HepG2 (cell line): Measurements from ENCODE around the gene PYGB. TPM values are rescaled to one million over a fixed set of nuclear protein-coding genes. Genes with fewer than 3 reads are reported as not detected.

Experiments used
- CAMTA2 ChIP-seq: sonication (generic); formaldehyde crosslinking; IDR thresholded peaks from 2 replicates; pipeline ENCODE4 v1.4.0; 2020; ENCODE audit warnings: mild to moderate bottlenecking, missing genetic modification reagents, borderline replicate concordance
- DZIP1 ChIP-seq: sonication (generic); formaldehyde crosslinking; IDR thresholded peaks from 2 replicates; pipeline ENCODE4 v1.5.0; 2020; ENCODE audit warnings: mild to moderate bottlenecking, missing genetic modification reagents
- EEA1 ChIP-seq: sonication (generic); formaldehyde crosslinking; IDR thresholded peaks from 2 replicates; pipeline ENCODE4 v1.5.1; 2020; ENCODE audit warnings: mild to moderate bottlenecking, missing genetic modification reagents, borderline replicate concordance
- HMG20B ChIP-seq: conservative IDR thresholded peaks from 2 replicates; pipeline ENCODE4 v1.6.1; 2016; ENCODE audit warnings: missing genetic modification reagents, missing compliant biosample characterization
- MED13 ChIP-seq: sonication (generic); formaldehyde crosslinking; IDR thresholded peaks from 2 replicates; pipeline ENCODE4 v1.5.0; 2020; ENCODE audit warnings: missing genetic modification reagents
- NR2C2 ChIP-seq: sonication (generic); formaldehyde crosslinking; IDR thresholded peaks from 2 replicates; pipeline ENCODE4 v1.4.0; 2020; ENCODE audit warnings: missing genetic modification reagents, mild to moderate bottlenecking, moderate library complexity, borderline replicate concordance
- POGZ ChIP-seq: sonication (generic); formaldehyde crosslinking; IDR thresholded peaks from 2 replicates; pipeline ENCODE4 v1.4.0; 2020; ENCODE audit warnings: mild to moderate bottlenecking, missing genetic modification reagents
- PRDM10 ChIP-seq: sonication (generic); formaldehyde crosslinking; IDR thresholded peaks from 2 replicates; pipeline ENCODE4 v1.4.0; 2020; ENCODE audit warnings: low read depth, missing genetic modification reagents
- TEAD3 ChIP-seq: optimal IDR thresholded peaks from 2 replicates; pipeline ENCODE3; 2016; ENCODE audit warnings: borderline replicate concordance
- ZBTB38 ChIP-seq: sonication (generic); formaldehyde crosslinking; IDR thresholded peaks from 2 replicates; pipeline ENCODE4 v1.5.1; 2020; ENCODE audit warnings: mild to moderate bottlenecking, missing genetic modification reagents
- ZNF121 ChIP-seq: sonication (generic); formaldehyde crosslinking; IDR thresholded peaks from 2 replicates; pipeline ENCODE4 v1.5.0; 2020; ENCODE audit warnings: mild to moderate bottlenecking, missing genetic modification reagents
- ZNF136 ChIP-seq: sonication (generic); formaldehyde crosslinking; IDR thresholded peaks from 2 replicates; pipeline ENCODE4 v1.8.1; 2022; ENCODE audit warnings: low read depth, mild to moderate bottlenecking, moderate library complexity, missing genetic modification reagents
- ZNF20 ChIP-seq: sonication (generic); formaldehyde crosslinking; IDR thresholded peaks from 2 replicates; pipeline ENCODE4 v1.4.0; 2020; ENCODE audit warnings: mild to moderate bottlenecking, moderate library complexity, missing genetic modification reagents
- ZNF432 ChIP-seq: sonication (generic); formaldehyde crosslinking; IDR thresholded peaks from 2 replicates; pipeline ENCODE4 v1.5.0; 2020; ENCODE audit warnings: missing genetic modification reagents, mild to moderate bottlenecking, borderline replicate concordance
- ZNF768 ChIP-seq: sonication (generic); formaldehyde crosslinking; IDR thresholded peaks from 2 replicates; pipeline ENCODE4 v1.4.0; 2020; ENCODE audit warnings: missing genetic modification reagents
- ZNF775 ChIP-seq: sonication (generic); formaldehyde crosslinking; IDR thresholded peaks from 2 replicates; pipeline ENCODE4 v1.4.0; 2020; ENCODE audit warnings: missing genetic modification reagents, mild to moderate bottlenecking, moderate library complexity, borderline replicate concordance
- ZNF850 ChIP-seq: sonication (generic); formaldehyde crosslinking; conservative IDR thresholded peaks from 2 replicates; pipeline ENCODE4 v1.9.0; 2021; ENCODE audit warnings: mild to moderate bottlenecking, missing genetic modification reagents
- polyA plus RNA-seq, 8 experiments: library from polyadenylated mRNA; depleted of rRNA in 3 of 8; stranded (reverse) in 7 of 8; unstranded in 1 of 8; fragments of >200 nt; fragmentation: Illumina TruSeq in 4 of 8; extraction: Trizol in 4 of 8; gene quantifications; 2 replicates each; pipeline versions ENCODE4 v1.2.1 to v1.2.3, GENCODE V29; 2011 to 2016; ENCODE audit warnings: low read depth in 4 of 8, missing spikeins in 1 of 8, mixed read lengths in 1 of 8; ENCODE audit not compliant: insufficient read depth in 1 of 8
- total RNA-seq, 5 experiments: library from RNA; depleted of rRNA; stranded (reverse); fragments of >200 nt; fragmentation: Illumina TruSeq; extraction: Trizol; gene quantifications; 2 replicates each; pipeline ENCODE4 v1.2.3, GENCODE V29; 2016; ENCODE audit warnings: low read depth in 1 of 5
- TF ChIP-seq, protein P1 (sequence below): sonication (generic); formaldehyde crosslinking; IDR thresholded peaks from 2 replicates; pipeline ENCODE4 v1.9.0; 2021; ENCODE audit warnings: missing genetic modification reagents, borderline replicate concordance
- TF ChIP-seq, protein P2 (sequence below): sonication (generic); formaldehyde crosslinking; IDR thresholded peaks from 2 replicates; pipeline ENCODE4 v1.4.0; 2020; ENCODE audit warnings: missing genetic modification reagents; ENCODE audit errors: not compliant biosample characterization

Gene PYGB
- total and polyA plus RNA-seq, 2 of the 13 experiments (the other 11 are each of a cell fraction or from before 2014, with no cell fraction given): 24.2 to 86.3 TPM

DNA sequence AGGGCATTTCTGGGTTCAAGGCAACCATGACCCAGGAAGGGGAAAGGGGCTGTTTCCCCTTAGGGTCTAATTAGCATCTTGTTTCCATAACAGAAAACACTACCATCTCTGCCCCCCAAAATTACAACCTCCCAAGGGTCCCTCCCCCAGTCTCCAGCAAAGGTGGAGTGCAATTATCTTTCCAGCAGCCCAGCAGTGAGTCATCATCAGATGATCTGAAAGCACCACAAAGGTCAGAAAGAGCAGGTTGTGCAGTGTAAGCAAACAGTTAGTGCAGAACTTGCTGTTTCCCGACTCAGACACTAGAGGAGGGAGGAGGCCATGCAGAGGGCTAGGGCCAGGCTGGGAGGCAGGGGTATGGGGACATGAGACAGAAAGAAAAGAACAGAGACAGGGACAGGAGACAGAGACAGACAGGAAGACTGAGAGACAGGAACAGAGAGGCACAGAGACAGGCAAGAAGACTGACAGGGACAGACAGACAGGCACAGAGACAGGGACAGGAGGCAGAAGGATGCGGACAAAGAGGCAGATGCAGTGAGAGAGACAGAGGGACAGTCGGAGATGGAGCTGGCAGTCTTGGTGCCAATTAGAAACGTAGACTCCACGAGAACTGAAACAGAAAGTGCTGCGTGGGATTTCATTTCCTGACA, 62.5 kb downstream of the PYGB start (continued):
- TF ChIP-seq, protein P1, sequence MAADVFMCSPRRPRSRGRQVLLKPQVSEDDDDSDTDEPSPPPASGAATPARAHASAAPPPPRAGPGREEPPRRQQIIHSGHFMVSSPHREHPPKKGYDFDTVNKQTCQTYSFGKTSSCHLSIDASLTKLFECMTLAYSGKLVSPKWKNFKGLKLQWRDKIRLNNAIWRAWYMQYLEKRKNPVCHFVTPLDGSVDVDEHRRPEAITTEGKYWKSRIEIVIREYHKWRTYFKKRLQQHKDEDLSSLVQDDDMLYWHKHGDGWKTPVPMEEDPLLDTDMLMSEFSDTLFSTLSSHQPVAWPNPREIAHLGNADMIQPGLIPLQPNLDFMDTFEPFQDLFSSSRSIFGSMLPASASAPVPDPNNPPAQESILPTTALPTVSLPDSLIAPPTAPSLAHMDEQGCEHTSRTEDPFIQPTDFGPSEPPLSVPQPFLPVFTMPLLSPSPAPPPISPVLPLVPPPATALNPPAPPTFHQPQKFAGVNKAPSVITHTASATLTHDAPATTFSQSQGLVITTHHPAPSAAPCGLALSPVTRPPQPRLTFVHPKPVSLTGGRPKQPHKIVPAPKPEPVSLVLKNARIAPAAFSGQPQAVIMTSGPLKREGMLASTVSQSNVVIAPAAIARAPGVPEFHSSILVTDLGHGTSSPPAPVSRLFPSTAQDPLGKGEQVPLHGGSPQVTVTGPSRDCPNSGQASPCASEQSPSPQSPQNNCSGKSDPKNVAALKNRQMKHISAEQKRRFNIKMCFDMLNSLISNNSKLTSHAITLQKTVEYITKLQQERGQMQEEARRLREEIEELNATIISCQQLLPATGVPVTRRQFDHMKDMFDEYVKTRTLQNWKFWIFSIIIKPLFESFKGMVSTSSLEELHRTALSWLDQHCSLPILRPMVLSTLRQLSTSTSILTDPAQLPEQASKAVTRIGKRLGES (CRISPR knock-in tag): no peak
- no peak for TF ChIP-seq ZNF121 (CRISPR knock-in tag)
- TF ChIP-seq, protein P2, sequence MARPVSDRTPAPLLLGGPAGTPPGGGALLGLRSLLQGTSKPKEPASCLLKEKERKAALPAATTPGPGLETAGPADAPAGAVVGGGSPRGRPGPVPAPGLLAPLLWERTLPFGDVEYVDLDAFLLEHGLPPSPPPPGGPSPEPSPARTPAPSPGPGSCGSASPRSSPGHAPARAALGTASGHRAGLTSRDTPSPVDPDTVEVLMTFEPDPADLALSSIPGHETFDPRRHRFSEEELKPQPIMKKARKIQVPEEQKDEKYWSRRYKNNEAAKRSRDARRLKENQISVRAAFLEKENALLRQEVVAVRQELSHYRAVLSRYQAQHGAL (CRISPR knock-in tag): no peak
- TF ChIP-seq ZBTB38 (CRISPR knock-in tag): peak; percentile 63; the same call in 1 of the 2 replicates
- no peak for TF ChIP-seq CAMTA2 (CRISPR knock-in tag)
- TF ChIP-seq NR2C2: peak; percentile 83
- TF ChIP-seq ZNF850: no peak
- peak; percentile 62; the same call in 1 of the 2 replicates for TF ChIP-seq ZNF768 (CRISPR knock-in tag)
- peak; percentile 75 for TF ChIP-seq TEAD3 (CRISPR knock-in tag)
- TF ChIP-seq ZNF136: 0 out of 2 replicates have a peak, but pooled peaks have one; percentile 19
- TF ChIP-seq ZNF775 (CRISPR knock-in tag): 0 out of 2 replicates have a peak, but pooled peaks have one; percentile 45
- TF ChIP-seq DZIP1 (CRISPR knock-in tag): no peak
- TF ChIP-seq POGZ (CRISPR knock-in tag): 0 out of 2 replicates have a peak, but pooled peaks have one; percentile 49
- peak; percentile 47; the same call in 1 of the 2 replicates for TF ChIP-seq HMG20B (CRISPR knock-in tag)
- TF ChIP-seq EEA1: no peak
- TF ChIP-seq ZNF432 (CRISPR knock-in tag): peak; percentile 72; the same call in 1 of the 2 replicates
- no peak for TF ChIP-seq ZNF20
- TF ChIP-seq MED13 (CRISPR knock-in tag): no peak
- TF ChIP-seq PRDM10: no peak
